ENCODE data around the gene DONSON. TPM values are rescaled to one million over a fixed set of nuclear protein-coding genes. Genes with fewer than 3 reads are reported as not detected.

The DONSON gene
- total RNA-seq, 1 experiment from 2014 or later: 25.6 TPM

- Histone ChIP-seq H3K27me3 (ENCODE audit: insufficient read depth, low read depth) (no peaks in the 10 kb centered on the region), H3F3A (ENCODE audit: insufficient read depth, low read depth) (peaks cover 5% of the 10 kb centered on the region; the same call in 1 of the 2 replicates), H3K27ac (no peak overlapping the region), H3K9me2 (ENCODE audit: insufficient read depth) (no peaks in the 10 kb centered on the region), H4K20me1 (ENCODE audit: insufficient read depth) (peaks cover 43% of the 10 kb centered on the region), H3K9me3 (ENCODE audit: insufficient read depth, low read depth) (no peaks in the 10 kb centered on the region), H2AFZ (no peak overlapping the region), H3K4me3 (no peak overlapping the region), H3K4me1 (replicated peaks; ENCODE audit: insufficient read depth) (no peaks in the 10 kb centered on the region), H3K36me3 (ENCODE audit: low read depth) (peaks cover 35% of the 10 kb centered on the region), H3K79me2 (ENCODE audit: low read depth) (peaks cover 26% of the 10 kb centered on the region), H3K4me2 (no peak overlapping the region)
- POLR2A ChIA-PET (ENCODE audit: unreplicated experiment): no interaction called here
- BruUV-seq (replicated peaks): no TSS peak
- TF ChIP-seq EZH2 (IDR thresholded peaks at IDR 0.05; ENCODE audit: low read depth) (no peak), CTCF (conservative IDR thresholded peaks at IDR 0.05) (no peak)
- no peak for DNase-seq
- CTCF ChIA-PET: interaction anchor here (0.7 kb wide), 1 partner anchor 264 kb away, joined by 3 read pairs; no protein-coding TSS in a partner anchor
- intact Hi-C loops (cut with micrococcal nuclease; ENCODE audit: unreplicated experiment): no loop called here
These were observed 27.5 kb downstream of the DONSON start for GRCh38 chr21:33560965-33561364.

- TF ChIP-seq CTCF (conservative IDR thresholded peaks at IDR 0.05) (no peak), EZH2 (IDR thresholded peaks at IDR 0.05; ENCODE audit: low read depth) (no peak)
- Histone ChIP-seq H3K4me3 (no peak overlapping the region), H3K9me2 (ENCODE audit: insufficient read depth) (no peaks in the 10 kb centered on the region), H4K20me1 (ENCODE audit: insufficient read depth) (peaks cover 45% of the 10 kb centered on the region), H3K4me1 (replicated peaks; ENCODE audit: insufficient read depth) (no peaks in the 10 kb centered on the region), H3F3A (ENCODE audit: insufficient read depth, low read depth) (peaks cover 5% of the 10 kb centered on the region; the same call in 1 of the 2 replicates), H3K9me3 (ENCODE audit: insufficient read depth, low read depth) (no peaks in the 10 kb centered on the region), H3K27me3 (ENCODE audit: insufficient read depth, low read depth) (no peaks in the 10 kb centered on the region), H3K4me2 (no peak overlapping the region), H3K36me3 (ENCODE audit: low read depth) (peaks cover 37% of the 10 kb centered on the region), H3K27ac (no peak overlapping the region), H2AFZ (no peak overlapping the region), H3K79me2 (ENCODE audit: low read depth) (peaks cover 34% of the 10 kb centered on the region)
- ChIA-PET CTCF (no interaction called here), POLR2A (ENCODE audit: unreplicated experiment) (no interaction called here)
- intact Hi-C loops (cut with micrococcal nuclease; ENCODE audit: unreplicated experiment): no loop called here
- BruUV-seq (replicated peaks): no TSS peak
- DNase-seq: no peak
These were observed 28.7 kb downstream of the DONSON start for GRCh38 chr21:33559813-33560212.

- Histone ChIP-seq H3K36me3 (ENCODE audit: low read depth) (peaks cover 45% of the 10 kb centered on the region), H3K4me3 (no peak overlapping the region), H3F3A (ENCODE audit: insufficient read depth, low read depth) (peaks cover 5% of the 10 kb centered on the region; the same call in 1 of the 2 replicates), H3K27me3 (ENCODE audit: insufficient read depth, low read depth) (no peaks in the 10 kb centered on the region), H3K4me2 (no peak overlapping the region), H3K9me2 (ENCODE audit: insufficient read depth) (no peaks in the 10 kb centered on the region), H3K79me2 (ENCODE audit: low read depth) (peaks cover 44% of the 10 kb centered on the region), H4K20me1 (ENCODE audit: insufficient read depth) (peaks cover 53% of the 10 kb centered on the region), H3K27ac (no peak overlapping the region), H2AFZ (no peak overlapping the region), H3K4me1 (replicated peaks; ENCODE audit: insufficient read depth) (no peaks in the 10 kb centered on the region), H3K9me3 (ENCODE audit: insufficient read depth, low read depth) (no peaks in the 10 kb centered on the region)
- ChIA-PET POLR2A (ENCODE audit: unreplicated experiment) (no interaction called here), CTCF (no interaction called here)
- TF ChIP-seq EZH2 (IDR thresholded peaks at IDR 0.05; ENCODE audit: low read depth) (no peak), CTCF (conservative IDR thresholded peaks at IDR 0.05) (no peak)
- intact Hi-C loops (cut with micrococcal nuclease; ENCODE audit: unreplicated experiment): no loop called here
- no TSS peak for BruUV-seq (replicated peaks)
- no peak for DNase-seq
These were observed 29.6 kb downstream of the DONSON start for GRCh38 chr21:33558777-33559421.
